Activated naive CD8-positive, alpha-beta T cell treated with anti-CD3 and anti-CD28 coated beads, Interleukin-2, amount 50 U/mL, for 24 hours (primary cell): ENCODE results near the gene CTDP1.

Experiments used
- ATAC-seq: fragments of 150-1000 bp; cut with Tn5 transposase; one replicate; pipeline ENCODE4 v1.10.0; 2021
- DNase-seq: peaks from one replicate; pipeline ENCODE4 v3.0.0; 2021
- H3K27ac Mint-ChIP-seq: one replicate; pipeline ENCODE4 v1.8.0; 2021; ENCODE audit warnings: mild to moderate bottlenecking, mixed read lengths
- H3K27me3 Mint-ChIP-seq: one replicate; pipeline ENCODE4 v1.8.0; 2021; ENCODE audit warnings: mixed read lengths
- H3K36me3 Mint-ChIP-seq: one replicate; pipeline ENCODE4 v1.8.0; 2021; ENCODE audit warnings: low read depth, mixed read lengths
- H3K4me1 Mint-ChIP-seq: one replicate; pipeline ENCODE4 v1.8.0; 2021; ENCODE audit warnings: mixed read lengths
- H3K4me3 Mint-ChIP-seq: one replicate; pipeline ENCODE4 v1.8.0; 2021; ENCODE audit warnings: mild to moderate bottlenecking, moderate library complexity, mixed read lengths
- H3K9me3 Mint-ChIP-seq: one replicate; pipeline ENCODE4 v1.8.0; 2021; ENCODE audit warnings: mixed read lengths

Gene CTDP1

GRCh38 chr18:79771446-79772107 lies 92.0 kb downstream of the CTDP1 start:
- no peak overlapping the region for H3K27ac Mint-ChIP-seq
- peaks cover 3% of the 10 kb centered on the region for H3K36me3 Mint-ChIP-seq
- ATAC-seq (no peak), DNase-seq (no peak)
- no peaks in the 10 kb centered on the region for H3K4me1 Mint-ChIP-seq
- H3K4me3 Mint-ChIP-seq = no peak overlapping the region
- H3K27me3 Mint-ChIP-seq = peaks cover 7% of the 10 kb centered on the region
- H3K9me3 Mint-ChIP-seq = peaks cover 12% of the 10 kb centered on the region

GRCh38 chr18:79772108-79772864 lies 92.7 kb downstream of the CTDP1 start:
- Mint-ChIP-seq H3K4me1 (no peaks in the 10 kb centered on the region), H3K36me3 (peaks cover 3% of the 10 kb centered on the region), H3K27me3 (peaks cover 9% of the 10 kb centered on the region), H3K9me3 (peaks cover 12% of the 10 kb centered on the region), H3K27ac (no peak overlapping the region), H3K4me3 (no peak overlapping the region)
- DNase-seq = no peak
- ATAC-seq = no peak

GRCh38 chr18:79772865-79773696 lies 93.5 kb downstream of the CTDP1 start:
- Mint-ChIP-seq H3K4me1 (no peaks in the 10 kb centered on the region), H3K9me3 (peaks cover 4% of the 10 kb centered on the region), H3K27me3 (peaks cover 9% of the 10 kb centered on the region), H3K27ac (no peak overlapping the region), H3K4me3 (no peak overlapping the region), H3K36me3 (peaks cover 3% of the 10 kb centered on the region)
- no peak for DNase-seq
- ATAC-seq = no peak

GRCh38 chr18:79774111-79774510 lies 94.5 kb downstream of the CTDP1 start:
- no peaks in the 10 kb centered on the region for H3K4me1 Mint-ChIP-seq
- H3K27me3 Mint-ChIP-seq = peaks cover 13% of the 10 kb centered on the region
- no peak for DNase-seq
- no peak overlapping the region for H3K27ac Mint-ChIP-seq
- no peaks in the 10 kb centered on the region for H3K36me3 Mint-ChIP-seq
- no peaks in the 10 kb centered on the region for H3K9me3 Mint-ChIP-seq
- no peak overlapping the region for H3K4me3 Mint-ChIP-seq
- no peak for ATAC-seq

GRCh38 chr18:79775441-79776221 lies 96.0 kb downstream of the CTDP1 start:
- no peak overlapping the region for H3K27ac Mint-ChIP-seq
- DNase-seq (no peak), ATAC-seq (no peak)
- H3K9me3 Mint-ChIP-seq = no peaks in the 10 kb centered on the region
- no peaks in the 10 kb centered on the region for H3K36me3 Mint-ChIP-seq
- H3K27me3 Mint-ChIP-seq = peaks cover 7% of the 10 kb centered on the region
- H3K4me1 Mint-ChIP-seq = no peaks in the 10 kb centered on the region
- H3K4me3 Mint-ChIP-seq = no peak overlapping the region

GRCh38 chr18:79776674-79777073 lies 97.1 kb downstream of the CTDP1 start:
- Mint-ChIP-seq H3K4me3 (no peak overlapping the region), H3K27me3 (peaks cover 7% of the 10 kb centered on the region), H3K27ac (no peak overlapping the region), H3K4me1 (no peaks in the 10 kb centered on the region), H3K36me3 (no peaks in the 10 kb centered on the region), H3K9me3 (no peaks in the 10 kb centered on the region)
- ATAC-seq (no peak), DNase-seq (no peak)

- DNase-seq = no peak
- Mint-ChIP-seq H3K9me3 (no peaks in the 10 kb centered on the region), H3K27ac (no peak overlapping the region), H3K4me1 (no peaks in the 10 kb centered on the region), H3K4me3 (no peak overlapping the region), H3K36me3 (no peaks in the 10 kb centered on the region), H3K27me3 (peaks cover 12% of the 10 kb centered on the region)
- ATAC-seq = no peak
These were observed 98.7 kb downstream of the CTDP1 start for GRCh38 chr18:79778291-79778791.

- no peaks in the 10 kb centered on the region for H3K4me1 Mint-ChIP-seq
- no peaks in the 10 kb centered on the region for H3K36me3 Mint-ChIP-seq
- peaks cover 12% of the 10 kb centered on the region for H3K27me3 Mint-ChIP-seq
- H3K9me3 Mint-ChIP-seq = no peaks in the 10 kb centered on the region
- ATAC-seq (no peak), DNase-seq (no peak)
- no peak overlapping the region for H3K4me3 Mint-ChIP-seq
- H3K27ac Mint-ChIP-seq = no peak overlapping the region
These were observed 99.6 kb downstream of the CTDP1 start for GRCh38 chr18:79779021-79779699.

- H3K27me3 Mint-ChIP-seq = peaks cover 15% of the 10 kb centered on the region
These were observed 100.1 kb downstream of the CTDP1 start for GRCh38 chr18:79779700-79780190.

GRCh38 chr18:79780547-79780946 lies 100.9 kb downstream of the CTDP1 start:
- H3K4me1 Mint-ChIP-seq = no peaks in the 10 kb centered on the region
- DNase-seq (no peak), ATAC-seq (no peak)
- no peak overlapping the region for H3K4me3 Mint-ChIP-seq
- peaks cover 15% of the 10 kb centered on the region for H3K27me3 Mint-ChIP-seq
- H3K27ac Mint-ChIP-seq = no peak overlapping the region
- no peaks in the 10 kb centered on the region for H3K36me3 Mint-ChIP-seq
- H3K9me3 Mint-ChIP-seq = no peaks in the 10 kb centered on the region

More at GRCh38 chr18:79779700-79780190, 100.1 kb downstream of the CTDP1 start:
- no peaks in the 10 kb centered on the region for H3K36me3 Mint-ChIP-seq
- H3K4me3 Mint-ChIP-seq = no peak overlapping the region
- no peak for ATAC-seq
- no peak for DNase-seq
- no peaks in the 10 kb centered on the region for H3K9me3 Mint-ChIP-seq
- H3K4me1 Mint-ChIP-seq = no peaks in the 10 kb centered on the region
- no peak overlapping the region for H3K27ac Mint-ChIP-seq

GRCh38 chr18:79781331-79781941 lies 101.8 kb downstream of the CTDP1 start:
- Mint-ChIP-seq H3K4me1 (no peaks in the 10 kb centered on the region), H3K27me3 (peaks cover 18% of the 10 kb centered on the region), H3K4me3 (no peak overlapping the region), H3K36me3 (no peaks in the 10 kb centered on the region), H3K27ac (no peak overlapping the region), H3K9me3 (no peaks in the 10 kb centered on the region)
- ATAC-seq (no peak), DNase-seq (no peak)

GRCh38 chr18:79782566-79783308 lies 103.1 kb downstream of the CTDP1 start:
- DNase-seq (no peak), ATAC-seq (no peak)
- H3K27me3 Mint-ChIP-seq = peaks cover 28% of the 10 kb centered on the region
- no peaks in the 10 kb centered on the region for H3K36me3 Mint-ChIP-seq
- H3K9me3 Mint-ChIP-seq = no peaks in the 10 kb centered on the region
- no peak overlapping the region for H3K27ac Mint-ChIP-seq
- H3K4me3 Mint-ChIP-seq = no peak overlapping the region
- no peaks in the 10 kb centered on the region for H3K4me1 Mint-ChIP-seq
